HEK293 (cell line): ENCODE results near the gene LILRB1.

Source experiments
- GLI4 ChIP-seq: fragments of 450-650 bp; formaldehyde crosslinking; IDR thresholded peaks from 2 replicates; pipeline ENCODE4 v1.5.1; 2016; ENCODE audit warnings: missing biosample characterization, missing genetic modification characterization
- SALL2 ChIP-seq: fragments of 450-650 bp; formaldehyde crosslinking; IDR thresholded peaks from 2 replicates; pipeline ENCODE4 v1.5.0; 2017; ENCODE audit warnings: missing biosample characterization, mild to moderate bottlenecking, missing genetic modification characterization, borderline replicate concordance
- ZBTB7A ChIP-seq: fragments of 450-650 bp; formaldehyde crosslinking; IDR thresholded peaks from 2 replicates; pipeline ENCODE4 v1.5.1; 2016; ENCODE audit warnings: low read depth, missing biosample characterization, missing genetic modification characterization
- ZNF140 ChIP-seq: fragments of 450-650 bp; formaldehyde crosslinking; IDR thresholded peaks from 2 replicates; pipeline ENCODE4 v1.5.1; 2016; ENCODE audit warnings: missing biosample characterization, missing genetic modification characterization
- ZNF2 ChIP-seq: fragments of 450-650 bp; formaldehyde crosslinking; IDR thresholded peaks from 2 replicates; pipeline ENCODE4 v1.5.1; 2016; ENCODE audit warnings: missing biosample characterization, missing genetic modification characterization
- ZNF274 ChIP-seq, 2 experiments: fragments of 200-500 bp in 1 of 2; fragments of 450-650 bp in 1 of 2; sonication (Bioruptor generic) in 1 of 2; formaldehyde crosslinking in 1 of 2; IDR thresholded peaks; 2 replicates each; pipeline versions ENCODE4 v1.5.1 to v1.6.1; 2014 to 2016; ENCODE audit warnings: borderline replicate concordance in 1 of 2, inconsistent platforms in 1 of 2, low read length in 1 of 2, missing biosample characterization in 1 of 2, missing genetic modification characterization in 1 of 2
- ZNF302 ChIP-seq: fragments of 450-650 bp; formaldehyde crosslinking; IDR thresholded peaks from 2 replicates; pipeline ENCODE4 v1.5.1; 2016; ENCODE audit warnings: missing biosample characterization, missing genetic modification characterization, low read depth
- ZNF621 ChIP-seq: fragments of 450-650 bp; formaldehyde crosslinking; IDR thresholded peaks from 2 replicates; pipeline ENCODE4 v1.5.1; 2017; ENCODE audit warnings: missing biosample characterization, missing genetic modification characterization
- ZNF670 ChIP-seq: fragments of 450-650 bp; formaldehyde crosslinking; IDR thresholded peaks from 2 replicates; pipeline ENCODE4 v1.5.1; 2016; ENCODE audit warnings: missing biosample characterization, missing genetic modification characterization, low read depth
- TF ChIP-seq, protein P1 (sequence below): fragments of 450-650 bp; formaldehyde crosslinking; IDR thresholded peaks from 2 replicates; pipeline ENCODE4 v1.5.1; 2016; ENCODE audit warnings: missing biosample characterization, missing genetic modification characterization
- TF ChIP-seq, protein P2 (sequence below): fragments of 450-650 bp; formaldehyde crosslinking; IDR thresholded peaks from 2 replicates; pipeline ENCODE4 v1.5.1; 2016; ENCODE audit warnings: missing biosample characterization, missing genetic modification characterization, low read depth

DNA sequence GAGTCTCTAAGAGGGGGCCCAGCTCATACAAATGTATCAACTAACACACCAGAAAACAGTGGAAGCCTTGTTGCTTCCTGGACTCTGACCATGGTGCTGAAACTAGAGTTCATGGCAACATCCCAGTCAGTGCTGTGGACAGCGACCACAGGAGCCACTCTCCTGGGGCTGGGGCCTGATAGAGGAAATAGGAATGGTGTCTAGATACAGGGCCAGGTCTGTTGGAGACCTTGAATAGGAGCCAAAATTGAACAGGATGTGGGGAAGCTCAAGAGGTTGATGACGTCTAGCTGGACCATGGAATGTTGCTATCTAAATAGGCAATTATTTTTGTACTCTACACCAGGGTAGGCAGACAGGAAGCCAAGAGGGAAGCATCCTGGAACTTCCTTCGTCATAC lies 54.2 kb downstream of the LILRB1 start:
- TF ChIP-seq, protein P1, sequence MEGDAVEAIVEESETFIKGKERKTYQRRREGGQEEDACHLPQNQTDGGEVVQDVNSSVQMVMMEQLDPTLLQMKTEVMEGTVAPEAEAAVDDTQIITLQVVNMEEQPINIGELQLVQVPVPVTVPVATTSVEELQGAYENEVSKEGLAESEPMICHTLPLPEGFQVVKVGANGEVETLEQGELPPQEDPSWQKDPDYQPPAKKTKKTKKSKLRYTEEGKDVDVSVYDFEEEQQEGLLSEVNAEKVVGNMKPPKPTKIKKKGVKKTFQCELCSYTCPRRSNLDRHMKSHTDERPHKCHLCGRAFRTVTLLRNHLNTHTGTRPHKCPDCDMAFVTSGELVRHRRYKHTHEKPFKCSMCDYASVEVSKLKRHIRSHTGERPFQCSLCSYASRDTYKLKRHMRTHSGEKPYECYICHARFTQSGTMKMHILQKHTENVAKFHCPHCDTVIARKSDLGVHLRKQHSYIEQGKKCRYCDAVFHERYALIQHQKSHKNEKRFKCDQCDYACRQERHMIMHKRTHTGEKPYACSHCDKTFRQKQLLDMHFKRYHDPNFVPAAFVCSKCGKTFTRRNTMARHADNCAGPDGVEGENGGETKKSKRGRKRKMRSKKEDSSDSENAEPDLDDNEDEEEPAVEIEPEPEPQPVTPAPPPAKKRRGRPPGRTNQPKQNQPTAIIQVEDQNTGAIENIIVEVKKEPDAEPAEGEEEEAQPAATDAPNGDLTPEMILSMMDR (tag by site-specific recombination) = no peak
- no peak for TF ChIP-seq ZNF274 (IDR thresholded peaks at IDR 0.05; ENCODE audit: low read length)
- no peak for TF ChIP-seq ZNF274 (tag by site-specific recombination; IDR thresholded peaks at IDR 0.05; ENCODE audit: borderline replicate concordance)
- TF ChIP-seq GLI4 (tag by site-specific recombination) = no peak
- no peak for TF ChIP-seq ZNF140 (tag by site-specific recombination)
- TF ChIP-seq SALL2 (tag by site-specific recombination) = no peak
- TF ChIP-seq, protein P2, sequence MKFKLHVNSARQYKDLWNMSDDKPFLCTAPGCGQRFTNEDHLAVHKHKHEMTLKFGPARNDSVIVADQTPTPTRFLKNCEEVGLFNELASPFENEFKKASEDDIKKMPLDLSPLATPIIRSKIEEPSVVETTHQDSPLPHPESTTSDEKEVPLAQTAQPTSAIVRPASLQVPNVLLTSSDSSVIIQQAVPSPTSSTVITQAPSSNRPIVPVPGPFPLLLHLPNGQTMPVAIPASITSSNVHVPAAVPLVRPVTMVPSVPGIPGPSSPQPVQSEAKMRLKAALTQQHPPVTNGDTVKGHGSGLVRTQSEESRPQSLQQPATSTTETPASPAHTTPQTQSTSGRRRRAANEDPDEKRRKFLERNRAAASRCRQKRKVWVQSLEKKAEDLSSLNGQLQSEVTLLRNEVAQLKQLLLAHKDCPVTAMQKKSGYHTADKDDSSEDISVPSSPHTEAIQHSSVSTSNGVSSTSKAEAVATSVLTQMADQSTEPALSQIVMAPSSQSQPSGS (tag by site-specific recombination) = no peak
- no peak for TF ChIP-seq ZNF670 (tag by site-specific recombination)
- TF ChIP-seq ZNF302 = no peak
- TF ChIP-seq ZBTB7A (tag by site-specific recombination) = no peak
- TF ChIP-seq ZNF621 = no peak
- no peak for TF ChIP-seq ZNF2 (tag by site-specific recombination)
